ENCODE measurements around the gene MECR. TPM values are rescaled to one million over a fixed set of nuclear protein-coding genes. Genes with fewer than 3 reads are reported as not detected.

The MECR gene
- total RNA-seq, 6 donors from 2014 or later = 16.7 to 30.1 (median 18.5) TPM

DNA sequence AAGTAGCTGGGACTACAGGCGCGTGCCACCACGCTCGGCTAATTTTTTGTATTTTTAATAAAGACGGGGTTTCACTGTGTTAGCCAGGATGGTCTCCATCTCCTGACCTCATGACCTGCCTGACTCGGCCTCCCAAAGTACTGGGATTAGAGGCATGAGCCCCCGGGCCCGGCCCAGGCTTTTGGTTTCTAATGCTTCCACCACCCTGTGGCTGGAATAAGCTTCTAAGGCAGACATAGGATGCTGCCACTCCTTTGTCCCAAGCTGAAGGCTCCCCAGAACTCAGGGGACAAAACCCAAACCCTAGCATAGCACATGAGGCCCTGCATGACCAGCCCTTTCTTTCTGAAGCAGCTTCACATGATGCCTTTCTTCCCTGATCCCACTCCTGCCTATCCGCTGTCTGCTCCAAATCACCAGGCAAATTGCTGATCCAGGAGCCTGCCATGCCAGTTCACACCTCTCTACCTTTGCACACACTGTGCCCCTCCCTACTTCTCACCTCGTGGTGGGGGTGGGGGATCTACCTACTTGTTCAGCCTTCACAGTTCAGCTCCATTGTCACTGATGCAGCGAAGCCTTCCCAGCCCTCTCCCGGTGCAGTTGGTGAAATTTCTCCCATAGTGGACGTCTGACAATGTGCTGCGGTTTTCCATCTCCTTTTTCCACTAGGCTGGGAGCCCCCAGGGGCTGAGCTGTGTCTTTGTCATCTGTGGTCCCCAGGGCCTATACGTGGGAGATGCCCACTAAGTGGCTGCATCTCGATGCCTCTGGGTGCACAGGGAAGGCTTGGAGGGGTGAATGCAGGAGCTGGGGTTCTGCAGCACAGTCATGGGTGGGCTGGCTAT lies 12.5 kb upstream of the MECR start:
- no peak for ATAC-seq (ENCODE audit: low FRiP score in 2 of 2)
- WGBS, 2 donors = 73 to 77% methylated on average over 16 of the region's 16 CpGs
- Histone ChIP-seq H3K27ac (no peak overlapping the region), H3K9me3 (no peaks in the 10 kb centered on the region), H3K4me3 (no peak overlapping the region), H3K27me3 (peaks cover 0 to 5% (median 0%) of the 10 kb centered on the region in 4 donors), H3K36me3 (no peaks in the 10 kb centered on the region), H3K4me1 (peaks cover 0 to 17% (median 14%) of the 10 kb centered on the region in 4 donors)
- TF ChIP-seq EP300 (IDR thresholded peaks at IDR 0.05) (no peak), POLR2A (IDR thresholded peaks at IDR 0.05) (no peak), POLR2AphosphoS5 (IDR thresholded peaks at IDR 0.05) (no peak)
- TF ChIP-seq, protein P1, sequence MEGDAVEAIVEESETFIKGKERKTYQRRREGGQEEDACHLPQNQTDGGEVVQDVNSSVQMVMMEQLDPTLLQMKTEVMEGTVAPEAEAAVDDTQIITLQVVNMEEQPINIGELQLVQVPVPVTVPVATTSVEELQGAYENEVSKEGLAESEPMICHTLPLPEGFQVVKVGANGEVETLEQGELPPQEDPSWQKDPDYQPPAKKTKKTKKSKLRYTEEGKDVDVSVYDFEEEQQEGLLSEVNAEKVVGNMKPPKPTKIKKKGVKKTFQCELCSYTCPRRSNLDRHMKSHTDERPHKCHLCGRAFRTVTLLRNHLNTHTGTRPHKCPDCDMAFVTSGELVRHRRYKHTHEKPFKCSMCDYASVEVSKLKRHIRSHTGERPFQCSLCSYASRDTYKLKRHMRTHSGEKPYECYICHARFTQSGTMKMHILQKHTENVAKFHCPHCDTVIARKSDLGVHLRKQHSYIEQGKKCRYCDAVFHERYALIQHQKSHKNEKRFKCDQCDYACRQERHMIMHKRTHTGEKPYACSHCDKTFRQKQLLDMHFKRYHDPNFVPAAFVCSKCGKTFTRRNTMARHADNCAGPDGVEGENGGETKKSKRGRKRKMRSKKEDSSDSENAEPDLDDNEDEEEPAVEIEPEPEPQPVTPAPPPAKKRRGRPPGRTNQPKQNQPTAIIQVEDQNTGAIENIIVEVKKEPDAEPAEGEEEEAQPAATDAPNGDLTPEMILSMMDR (IDR thresholded peaks at IDR 0.05) = no peak
- no peak for DNase-seq

DNA sequence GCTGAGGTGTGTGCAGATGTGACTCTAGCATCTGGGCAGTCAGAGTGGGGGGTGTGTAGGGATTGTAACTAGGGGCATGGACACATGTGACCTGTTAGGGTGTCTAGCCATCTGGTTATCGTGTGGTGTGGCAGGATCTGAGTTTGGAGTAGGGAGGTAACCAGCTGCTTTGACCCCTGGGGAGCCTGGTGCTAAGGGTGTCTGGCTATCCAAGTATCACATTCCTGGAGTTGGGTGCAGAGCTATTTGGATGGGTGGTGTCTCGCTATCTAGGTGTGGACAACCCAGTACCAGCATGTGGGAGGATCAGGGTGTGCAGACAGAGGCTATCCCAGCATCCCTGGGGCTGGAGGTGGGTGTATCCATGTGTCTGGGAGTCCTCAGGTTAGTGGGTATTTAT lies 10.3 kb upstream of the MECR start:
- Histone ChIP-seq H3K27me3 (peaks cover 0 to 21% (median 2%) of the 10 kb centered on the region in 4 donors), H3K4me3 (no peak overlapping the region), H3K36me3 (no peaks in the 10 kb centered on the region), H3K4me1 (peaks cover 13 to 38% (median 30%) of the 10 kb centered on the region in 4 donors), H3K9me3 (no peaks in the 10 kb centered on the region), H3K27ac (no peak overlapping the region)
- ATAC-seq (ENCODE audit: low FRiP score in 2 of 2) = no peak
- WGBS, 2 donors = 39 to 65% methylated on average over 2 of the region's 2 CpGs
- DNase-seq = no peak
- TF ChIP-seq, protein P1 (IDR thresholded peaks at IDR 0.05) = no peak
- TF ChIP-seq POLR2A (IDR thresholded peaks at IDR 0.05) (no peak), EP300 (IDR thresholded peaks at IDR 0.05) (no peak)

DNA sequence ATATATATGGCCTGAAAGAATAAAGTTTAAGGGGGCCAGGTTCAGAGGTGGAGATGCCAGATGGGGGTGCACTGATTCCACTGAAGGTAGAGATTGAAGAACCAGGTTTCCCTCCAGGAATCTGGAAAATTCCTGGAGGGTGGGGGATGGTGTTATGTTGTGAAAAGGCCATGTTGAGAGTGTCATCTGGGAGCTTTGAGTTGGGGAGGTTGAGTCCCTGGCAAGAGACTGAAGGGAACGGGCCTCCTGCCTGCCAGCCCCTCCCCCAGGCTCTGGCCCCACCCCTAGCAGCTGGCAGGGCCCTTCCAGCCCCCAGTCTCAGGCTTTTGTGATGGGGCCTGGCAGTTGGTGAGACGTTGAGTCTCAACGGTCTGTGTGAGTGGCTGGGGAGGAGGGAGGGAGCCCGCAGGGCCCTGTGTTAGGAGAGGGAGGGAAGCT lies 9.7 kb upstream of the MECR start:
- DNase-seq = peak in 1 of 2 donors; percentile 31

DNA sequence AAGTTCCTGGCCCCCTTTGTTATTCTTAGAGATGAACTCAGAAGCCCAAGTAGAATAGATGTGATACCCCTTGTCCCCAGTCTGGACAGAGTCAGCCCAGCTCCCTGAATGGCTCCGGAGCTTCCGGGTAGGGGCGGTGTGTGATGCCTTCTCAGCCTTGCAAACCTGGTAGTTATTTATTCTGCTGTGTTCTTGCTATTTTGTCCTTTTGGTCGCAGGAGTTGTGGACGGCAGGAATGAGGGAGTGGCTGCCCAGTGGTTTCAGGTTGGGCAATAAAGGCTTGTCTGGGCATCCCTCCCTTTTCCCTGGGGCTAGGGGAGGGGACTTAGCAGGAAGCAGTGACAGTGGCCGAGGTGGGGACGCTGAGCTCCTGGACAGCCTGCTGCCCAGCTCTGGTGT lies 8.4 kb upstream of the MECR start:
- 17 to 38% methylated on average over 2 to 7 of the region's 7 CpGs for WGBS, 2 donors
- H3K9me3 ChIP-seq = no peaks in the 10 kb centered on the region
- DNase-seq (peak in 1 of 2 donors; percentile 80), ATAC-seq (ENCODE audit: low FRiP score in 2 of 2) (peak in 1 of 2 donors; percentile 82)
- H3K4me3 ChIP-seq = no peak overlapping the region
- H3K36me3 ChIP-seq = no peaks in the 10 kb centered on the region
- TF ChIP-seq POLR2A (IDR thresholded peaks at IDR 0.05) (peak in 1 of 4 donors; percentile 60), POLR2AphosphoS5 (IDR thresholded peaks at IDR 0.05) (no peak)
- H3K27me3 ChIP-seq = peaks cover 0 to 21% (median 2%) of the 10 kb centered on the region in 4 donors
- peak overlapping the region; percentile 74 to 86 (median 80) for H3K27ac ChIP-seq
- H3K4me1 ChIP-seq = peaks cover 14 to 41% (median 31%) of the 10 kb centered on the region in 4 donors

More for the DNA sequence above, 9.7 kb upstream of the MECR start:
- no peak overlapping the region for H3K4me3 ChIP-seq
- TF ChIP-seq POLR2AphosphoS5 (IDR thresholded peaks at IDR 0.05) (no peak), EP300 (IDR thresholded peaks at IDR 0.05) (no peak), POLR2A (IDR thresholded peaks at IDR 0.05) (no peak)
- TF ChIP-seq, protein P1 (IDR thresholded peaks at IDR 0.05) = no peak
- H3K27me3 ChIP-seq = peaks cover 0 to 21% (median 2%) of the 10 kb centered on the region in 4 donors
- peaks cover 14 to 41% (median 31%) of the 10 kb centered on the region in 4 donors for H3K4me1 ChIP-seq
- H3K9me3 ChIP-seq = no peaks in the 10 kb centered on the region
- H3K27ac ChIP-seq = no peak overlapping the region
- no peaks in the 10 kb centered on the region for H3K36me3 ChIP-seq
- no peak for ATAC-seq (ENCODE audit: low FRiP score in 2 of 2)
- 0 to 43% methylated on average over 1 to 4 of the region's 4 CpGs for WGBS, 2 donors

DNA sequence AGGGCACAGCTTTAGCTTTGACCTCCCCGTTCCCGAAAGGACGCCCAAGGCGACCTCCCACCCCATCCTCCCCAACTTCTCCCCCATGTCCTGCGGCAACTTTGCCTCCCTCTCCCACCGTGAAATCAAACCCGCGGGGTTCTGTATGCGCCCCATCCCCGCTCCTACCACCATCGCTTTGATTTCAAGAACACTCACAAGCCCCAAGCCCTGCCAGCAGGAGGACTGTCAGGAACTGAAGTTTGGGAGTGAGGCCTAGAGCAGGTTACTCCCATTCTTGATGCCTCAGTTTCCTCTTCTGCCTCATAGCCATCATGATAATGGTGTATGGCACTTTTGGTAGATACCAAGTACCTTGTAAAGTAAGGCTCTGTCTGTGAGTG lies 7.9 kb upstream of the MECR start:
- ATAC-seq (ENCODE audit: low FRiP score in 2 of 2) = no peak
- Histone ChIP-seq H3K9me3 (no peaks in the 10 kb centered on the region), H3K4me1 (peaks cover 14 to 41% (median 31%) of the 10 kb centered on the region in 4 donors), H3K27ac (peak overlapping the region; percentile 74 to 86 (median 80)), H3K36me3 (no peaks in the 10 kb centered on the region), H3K27me3 (peaks cover 0 to 21% (median 2%) of the 10 kb centered on the region in 4 donors), H3K4me3 (peak overlapping the region in 3 of 4 donors; percentile 63 to 76 (median 73))
- no peak for TF ChIP-seq POLR2A (IDR thresholded peaks at IDR 0.05)
- TF ChIP-seq, protein P1 (IDR thresholded peaks at IDR 0.05) = no peak
- TF ChIP-seq POLR2AphosphoS5 (IDR thresholded peaks at IDR 0.05) = no peak
- no peak for TF ChIP-seq EP300 (IDR thresholded peaks at IDR 0.05)
- WGBS, 2 donors = 18 to 30% methylated on average over 11 of the region's 11 CpGs
- DNase-seq = no peak

All from upper lobe of left lung (tissue), 6 donors.